ENCODE measurements around the gene CARS1.

The CARS1 gene

DNA sequence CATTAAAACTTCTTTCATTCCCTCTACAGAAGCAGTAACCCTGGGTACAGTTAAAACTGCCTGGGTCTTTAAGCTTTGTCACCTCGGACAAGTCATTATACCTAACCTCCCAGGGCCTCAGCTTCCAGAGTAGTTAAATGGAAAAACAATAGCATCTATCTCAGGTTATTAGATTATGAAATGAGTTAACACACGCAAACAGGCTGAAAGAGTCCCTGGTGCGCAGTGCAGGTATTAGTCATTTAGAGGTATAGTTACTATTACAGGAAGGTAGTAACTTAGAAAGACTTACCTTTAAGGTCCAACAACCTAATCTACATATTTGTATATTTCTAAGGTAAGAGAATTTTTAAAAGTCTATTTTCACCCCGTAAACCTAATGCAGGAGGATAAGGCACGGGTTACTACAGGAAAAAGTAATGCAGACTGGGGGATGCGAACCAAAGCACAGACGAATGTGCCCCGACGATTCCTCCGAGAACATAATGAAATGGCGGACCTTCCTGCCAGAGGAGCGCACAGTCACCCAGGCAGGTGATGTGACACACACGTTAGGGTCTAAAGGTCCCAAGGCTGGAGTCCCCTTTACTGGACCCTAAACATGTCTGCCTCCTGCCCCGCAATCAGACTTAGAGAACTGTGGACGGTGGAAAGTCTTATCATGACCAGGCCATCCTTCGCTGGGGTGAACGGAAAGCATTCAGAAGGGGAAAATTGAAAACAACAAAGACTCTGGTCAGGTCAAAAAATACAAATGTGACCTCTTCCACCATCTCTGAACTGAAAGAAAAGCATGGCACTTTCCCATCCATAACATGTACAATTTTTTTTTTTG lies 66.4 kb downstream of the CARS1 start:
- peak; percentile 46 for DNase-seq

DNA sequence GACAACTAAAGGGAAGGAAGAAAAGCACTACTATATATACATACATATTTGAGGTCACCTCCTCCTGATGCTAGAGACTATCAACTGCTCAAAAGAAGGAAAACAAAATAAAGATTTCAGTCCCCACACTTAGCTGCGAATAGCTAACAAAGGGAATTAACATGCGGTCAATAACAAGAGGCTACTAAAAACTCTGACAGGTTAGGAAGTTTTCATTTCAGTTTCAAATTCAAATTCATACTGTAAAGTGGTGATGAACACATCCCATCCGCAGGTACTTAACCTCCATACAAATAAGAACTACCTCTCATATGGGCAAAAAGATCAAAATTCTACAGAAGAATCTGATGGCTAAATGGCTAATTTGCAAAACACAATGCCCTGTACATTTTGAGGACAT lies 67.7 kb downstream of the CARS1 start:
- no peak for DNase-seq

DNA sequence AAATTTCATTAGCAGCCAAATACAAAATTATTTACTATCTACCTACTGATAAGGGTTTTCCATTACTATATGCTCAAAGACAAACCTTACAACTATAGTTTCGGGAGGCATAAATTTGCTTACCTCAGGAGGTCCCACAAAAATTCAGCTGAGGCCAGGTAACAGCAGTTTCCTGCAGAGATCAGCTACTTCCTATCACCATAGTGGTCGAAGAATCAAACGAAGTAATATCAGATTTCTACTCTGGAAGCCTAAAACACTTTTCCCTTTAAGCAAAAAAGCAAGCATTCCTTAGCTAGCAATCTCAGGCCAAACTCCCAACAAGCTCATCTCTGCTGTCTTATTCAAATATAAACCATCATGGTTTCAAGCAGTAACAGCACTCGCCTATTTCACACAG lies 68.2 kb downstream of the CARS1 start:
- no peak for DNase-seq

DNA sequence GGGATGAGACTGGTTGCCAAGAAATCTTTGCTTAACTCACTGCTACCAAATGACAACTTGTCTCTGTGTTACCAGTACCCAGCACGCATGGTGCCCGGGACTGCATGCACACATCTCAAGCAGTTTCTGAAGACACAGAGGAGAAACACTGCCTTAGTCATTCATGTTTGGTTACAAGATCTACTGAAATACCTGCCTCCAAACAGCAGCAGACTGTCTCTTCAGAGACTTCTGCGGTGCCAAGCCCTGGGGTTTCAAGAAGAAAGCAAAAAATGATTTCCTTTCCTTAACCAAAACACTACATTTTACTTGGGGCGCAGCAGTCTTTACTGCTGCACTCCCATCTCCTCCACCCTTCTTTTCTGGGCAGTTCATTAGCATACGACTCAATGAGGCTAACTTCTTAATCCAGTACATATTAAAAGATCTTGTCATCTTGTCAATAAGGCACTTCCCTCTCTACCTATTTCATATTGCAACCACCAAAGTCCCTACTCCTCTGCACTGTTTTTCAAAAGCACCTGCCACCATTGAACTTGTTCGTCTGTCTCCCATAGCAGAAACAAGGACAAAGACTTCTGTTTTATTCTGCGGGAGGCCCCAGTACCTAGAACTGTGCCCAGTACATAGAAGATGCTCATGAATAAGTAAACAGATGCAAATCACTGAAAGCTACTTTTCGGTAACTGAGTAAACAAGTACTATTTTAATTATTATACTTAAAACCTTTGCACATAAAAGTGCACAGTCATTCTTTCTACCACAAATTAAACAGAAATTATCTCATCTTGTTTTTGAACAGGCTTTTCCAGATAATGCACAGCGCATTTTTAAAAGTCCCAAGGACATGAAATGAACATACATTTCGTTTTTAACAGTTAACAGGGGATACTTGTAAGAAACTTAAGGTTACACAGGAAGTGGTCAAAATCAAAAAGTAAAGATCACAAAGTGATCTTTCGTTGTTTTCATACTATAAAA lies 69.1 kb downstream of the CARS1 start:
- DNase-seq = peak; percentile 41

DNA sequence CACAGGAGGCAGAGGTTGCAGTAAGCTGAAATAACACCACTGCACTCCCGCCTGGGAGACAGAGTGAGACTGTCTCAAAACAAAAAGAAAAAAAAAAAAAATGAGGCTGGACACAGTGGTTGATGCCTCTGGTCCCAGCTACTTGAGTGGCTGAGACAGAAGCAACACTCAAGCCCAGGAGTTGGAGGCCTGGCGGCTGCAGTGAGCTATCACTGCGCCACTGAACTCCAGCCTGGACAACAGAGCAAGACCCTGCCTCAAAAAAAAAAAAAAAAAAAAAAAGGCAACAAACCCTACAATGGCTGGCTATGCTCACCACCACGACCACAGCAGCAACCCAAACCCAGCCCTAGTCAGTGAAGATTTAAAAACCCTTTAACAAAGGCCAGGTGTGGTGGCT lies 73.3 kb downstream of the CARS1 start:
- no peak for DNase-seq

DNA sequence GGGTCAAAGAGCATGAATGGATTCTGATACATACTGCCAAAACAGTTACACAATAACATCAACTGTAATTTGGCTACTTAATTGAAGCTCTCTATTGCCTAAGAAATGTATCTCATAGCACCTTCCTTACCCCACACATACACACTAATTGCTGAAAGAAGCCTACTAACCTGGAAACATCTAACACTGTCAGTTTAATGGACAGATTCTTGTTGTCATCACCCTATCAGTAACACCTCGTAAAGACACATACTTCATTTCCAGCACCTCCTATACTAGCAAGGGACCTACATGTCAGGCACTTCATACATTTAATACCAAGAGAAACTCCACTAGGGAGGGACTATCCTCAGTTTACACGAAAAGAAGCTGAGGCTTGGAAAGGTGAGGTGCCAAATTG lies 75.0 kb downstream of the CARS1 start:
- no peak for DNase-seq

DNA sequence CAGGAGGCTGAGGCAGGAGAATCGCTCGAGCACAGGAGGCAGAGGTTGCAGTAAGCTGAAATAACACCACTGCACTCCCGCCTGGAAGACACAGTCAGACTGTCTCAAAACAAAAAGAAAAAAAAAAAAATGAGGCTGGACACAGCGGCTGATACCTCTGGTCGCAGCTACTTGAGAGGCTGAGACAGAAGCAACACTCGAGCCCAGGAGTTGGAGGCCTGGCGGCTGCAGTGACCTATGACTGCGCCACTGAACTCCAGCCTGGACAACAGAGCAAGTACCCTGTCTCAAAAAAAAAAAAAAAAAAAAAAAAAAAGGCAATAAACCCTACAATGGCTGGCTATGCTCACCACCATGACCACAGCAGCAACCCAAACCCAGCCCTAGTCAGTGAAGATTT lies 76.1 kb downstream of the CARS1 start:
- no peak for DNase-seq

DNA sequence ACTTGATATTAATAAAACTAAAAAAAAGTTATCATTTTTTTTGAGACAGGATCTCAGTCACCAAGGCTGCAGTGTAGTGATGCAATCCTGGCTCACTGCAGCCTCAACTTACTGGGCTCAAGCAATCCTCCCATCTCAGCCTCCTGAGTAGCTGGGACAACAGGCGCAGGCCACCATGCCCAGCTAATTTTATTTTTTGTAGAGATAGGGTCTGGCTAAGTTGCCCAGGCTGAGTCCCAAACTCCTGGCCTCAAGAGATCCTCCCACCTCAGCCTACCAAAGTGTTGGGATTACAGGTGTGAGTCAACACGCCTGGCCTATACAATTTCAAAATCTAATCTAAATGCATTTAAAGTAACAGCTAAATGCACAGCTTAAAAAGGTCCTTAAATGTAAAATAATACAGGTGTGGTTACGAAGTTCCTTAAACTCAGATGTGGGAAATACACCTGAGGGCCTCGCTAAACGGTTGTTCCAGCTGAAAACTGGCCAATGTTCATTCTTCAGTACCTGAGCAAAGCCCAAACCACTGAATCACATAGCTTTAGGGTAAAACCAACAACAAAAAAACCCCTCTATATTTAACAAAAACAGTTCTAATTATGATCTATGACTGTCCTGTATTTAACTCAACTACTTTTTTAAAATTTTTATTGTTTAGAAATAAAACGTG lies 76.9 kb downstream of the CARS1 start:
- no peak for DNase-seq

DNA sequence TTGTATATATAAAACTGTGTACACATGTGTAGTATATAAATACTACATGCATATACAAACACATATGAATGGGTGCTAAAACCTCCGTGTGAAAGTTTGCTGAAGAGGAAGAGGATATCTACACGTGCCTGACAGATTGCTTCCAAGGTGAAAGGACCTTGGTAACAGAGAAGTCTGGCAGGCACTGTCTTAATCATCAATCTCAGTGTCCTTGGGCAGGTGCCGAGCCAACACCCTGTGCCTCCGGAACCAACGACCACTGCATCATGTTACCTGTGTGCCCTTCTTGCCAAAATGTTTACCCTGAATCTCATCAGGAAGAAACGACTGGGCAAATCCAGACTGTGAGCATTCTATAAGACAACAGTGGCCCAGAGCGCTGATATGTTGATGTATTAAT lies 80.1 kb downstream of the CARS1 start:
- DNase-seq = no peak

DNA sequence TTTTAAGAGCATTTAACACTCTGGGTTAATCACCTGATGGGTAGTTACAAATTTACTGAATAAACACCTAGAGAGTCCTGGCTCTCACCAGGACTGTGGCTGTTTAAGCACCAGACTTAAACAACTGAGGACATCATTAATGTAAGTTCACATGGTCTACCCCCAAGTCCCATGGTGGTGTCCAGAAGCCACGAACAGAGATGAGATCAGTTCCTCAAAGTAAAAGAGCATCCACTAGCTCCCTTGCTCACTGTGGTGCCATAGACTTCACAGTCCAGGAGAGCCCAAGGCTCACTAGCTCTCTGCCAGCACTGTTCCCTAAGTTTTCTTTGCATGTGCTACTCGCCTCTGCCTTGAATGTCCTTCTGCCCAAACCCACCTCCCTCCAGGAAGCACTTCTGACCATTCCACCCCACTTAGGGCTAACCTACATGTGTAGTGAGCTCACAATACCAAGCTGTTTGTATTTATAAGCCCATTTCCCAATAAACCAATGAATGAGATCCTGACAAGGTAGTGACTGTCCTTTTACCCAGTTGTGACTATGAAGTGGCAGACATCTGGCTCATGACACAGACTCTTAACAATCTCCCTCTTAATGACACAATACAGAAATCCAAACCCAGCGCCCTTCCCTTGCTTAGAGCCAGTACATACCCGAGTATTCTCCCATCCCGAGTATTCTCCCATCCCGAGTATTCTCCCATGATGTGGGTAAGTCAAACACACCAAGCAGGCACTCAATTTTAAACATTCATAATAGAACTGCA lies 80.7 kb downstream of the CARS1 start:
- no peak for DNase-seq

DNA sequence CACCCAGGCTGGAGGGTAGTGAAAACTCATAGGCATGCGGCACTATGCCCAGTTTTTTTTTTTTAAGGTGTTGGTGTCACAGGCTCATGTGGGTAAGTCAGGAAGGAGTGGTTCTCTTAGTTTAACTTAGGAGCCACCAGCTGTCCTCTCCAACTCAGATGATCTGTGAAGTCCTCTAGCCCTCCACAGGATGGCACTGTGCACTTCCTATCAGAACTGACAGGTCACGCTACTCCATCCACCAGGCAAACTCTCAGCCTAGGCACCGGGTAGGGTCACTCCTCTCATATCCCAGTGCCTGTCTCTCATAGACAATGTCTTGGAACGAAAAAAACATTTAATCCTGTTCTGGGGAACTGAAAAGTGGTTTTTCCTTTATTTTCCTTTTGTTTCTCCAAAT lies 81.6 kb downstream of the CARS1 start:
- peak; percentile 32 for DNase-seq

DNA sequence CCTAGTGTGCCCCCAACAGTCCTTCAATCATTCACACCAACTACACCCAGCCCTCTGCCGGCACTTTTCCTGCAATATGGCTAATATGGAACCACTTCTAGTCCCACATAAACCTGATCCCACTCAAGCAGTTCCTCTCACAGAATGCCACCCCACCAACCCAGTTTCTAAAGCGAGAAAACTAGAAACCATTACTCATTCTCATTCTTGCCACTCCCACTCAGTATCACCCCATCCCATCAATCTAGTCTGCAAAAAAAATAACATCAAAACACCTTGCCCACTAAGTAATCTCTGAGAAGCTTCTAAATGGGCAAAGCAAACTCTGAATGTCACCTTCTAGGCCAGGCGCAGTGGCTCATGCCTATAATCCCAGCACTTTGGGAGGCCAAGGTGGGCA lies 83.0 kb downstream of the CARS1 start:
- DNase-seq = no peak

DNA sequence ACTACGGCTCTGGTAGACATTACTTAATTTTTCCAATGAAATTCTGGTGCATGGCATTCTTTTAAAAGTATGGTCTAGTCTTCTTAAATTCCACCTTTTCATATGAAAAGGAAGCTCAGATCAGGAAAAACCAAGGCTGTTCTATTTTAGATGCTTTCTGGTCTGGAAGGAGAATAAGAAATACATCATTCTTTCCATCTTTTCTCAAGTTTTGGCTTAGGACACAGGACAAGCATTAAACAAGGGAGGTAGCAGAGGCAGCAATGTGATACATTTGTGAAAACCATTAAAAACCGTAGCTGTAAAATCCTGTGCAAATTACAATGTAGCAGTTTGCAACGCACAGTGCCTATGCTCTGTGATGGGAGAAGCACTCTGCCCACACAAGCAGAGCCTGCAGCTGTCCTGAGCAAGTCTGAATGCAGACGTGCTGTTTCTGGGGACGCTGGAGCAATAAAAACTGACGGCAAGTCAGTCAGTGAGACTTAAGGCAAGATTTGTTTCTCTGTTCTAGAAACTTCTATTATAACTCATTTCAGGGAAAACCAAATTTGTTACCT lies 88.8 kb downstream of the CARS1 start:
- DNase-seq = no peak

DNA sequence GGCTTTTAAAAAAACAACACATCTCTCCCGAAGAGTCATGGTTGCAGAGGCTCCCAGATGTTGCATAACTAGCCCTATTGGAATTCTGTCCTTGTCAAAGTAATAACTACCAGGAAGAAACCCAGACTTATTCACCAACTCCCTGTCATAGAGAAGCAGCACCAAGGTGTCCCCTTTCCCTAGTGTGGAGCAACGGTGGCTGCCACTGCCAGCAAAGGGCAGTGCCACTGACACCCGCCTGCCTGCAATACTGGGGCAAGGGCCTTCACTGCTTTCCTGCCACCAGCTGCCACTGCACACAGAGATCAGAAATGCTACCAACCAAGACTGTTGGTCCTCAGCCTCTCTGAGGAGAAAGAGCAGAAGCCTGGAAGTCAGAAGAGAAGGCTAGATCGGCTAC lies 92.4 kb downstream of the CARS1 start:
- DNase-seq = no peak

DNA sequence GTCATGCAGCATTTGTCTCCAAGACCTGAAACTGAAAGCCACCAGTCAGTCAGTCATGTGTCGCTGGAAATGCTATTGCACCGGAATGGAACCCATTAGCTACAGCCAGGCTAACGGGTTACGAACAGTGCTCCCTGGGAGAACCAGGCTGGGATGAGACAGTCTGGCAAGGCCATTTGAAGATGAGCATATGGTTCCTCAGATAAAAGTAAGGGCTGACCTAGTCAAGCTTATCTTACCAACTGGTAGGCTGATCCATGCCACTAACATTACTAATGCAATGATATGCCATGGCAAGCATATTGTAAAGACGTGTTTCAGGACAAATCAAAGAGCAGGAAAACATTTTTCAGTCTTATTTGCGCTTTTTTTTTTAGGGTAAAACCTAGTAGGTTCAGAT lies 93.5 kb downstream of the CARS1 start:
- no peak for DNase-seq

DNA sequence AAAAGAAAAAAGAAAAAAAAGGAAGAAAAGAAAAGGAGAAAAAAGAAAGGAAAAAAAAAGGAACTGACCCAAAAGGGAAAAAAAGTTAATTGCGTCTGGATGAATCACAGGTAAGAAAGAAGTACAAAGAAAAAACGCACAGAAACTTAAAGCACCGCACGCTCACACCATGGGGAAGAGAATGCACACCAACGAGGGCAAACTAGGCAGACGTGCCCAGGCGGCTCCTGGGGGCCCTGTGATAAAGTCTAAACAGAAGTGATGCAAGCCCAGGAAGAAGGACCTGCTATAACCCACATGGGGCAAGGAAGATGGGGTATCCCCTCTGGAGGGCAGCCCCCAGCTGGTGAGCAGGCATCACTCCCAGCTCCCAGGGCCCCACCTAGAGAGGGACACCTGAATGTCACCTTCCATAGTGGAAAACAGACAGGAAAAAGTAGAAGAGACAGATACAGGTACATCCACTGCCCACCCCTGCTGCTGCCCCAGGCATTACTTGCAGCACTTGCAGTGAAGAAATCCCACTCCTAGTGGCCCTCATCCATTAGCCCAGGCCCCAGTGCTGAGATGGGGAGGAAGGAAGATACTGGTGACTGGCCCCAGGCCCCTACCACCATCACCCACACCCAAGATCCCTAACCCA lies 94.0 kb downstream of the CARS1 start:
- DNase-seq = no peak

DNA sequence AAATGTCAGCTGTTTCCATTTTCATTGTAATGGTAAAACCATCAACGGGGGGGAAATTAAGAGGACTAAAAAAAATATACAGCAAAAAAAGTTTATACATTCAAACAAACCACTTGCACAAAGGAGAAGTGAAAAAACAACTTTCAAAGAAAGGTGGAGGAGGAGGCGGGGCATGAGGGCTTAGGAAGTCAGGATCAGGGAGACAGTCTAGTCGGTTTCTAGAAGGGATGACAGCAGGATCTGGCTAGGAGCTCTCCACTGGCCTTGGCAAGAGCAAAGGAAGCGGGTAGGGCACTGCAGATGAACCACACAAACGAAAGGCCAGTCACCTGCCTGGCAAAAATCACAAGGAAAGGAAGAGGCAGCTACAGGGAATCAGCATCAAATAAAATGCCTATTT lies 96.1 kb downstream of the CARS1 start:
- no peak for DNase-seq

DNA sequence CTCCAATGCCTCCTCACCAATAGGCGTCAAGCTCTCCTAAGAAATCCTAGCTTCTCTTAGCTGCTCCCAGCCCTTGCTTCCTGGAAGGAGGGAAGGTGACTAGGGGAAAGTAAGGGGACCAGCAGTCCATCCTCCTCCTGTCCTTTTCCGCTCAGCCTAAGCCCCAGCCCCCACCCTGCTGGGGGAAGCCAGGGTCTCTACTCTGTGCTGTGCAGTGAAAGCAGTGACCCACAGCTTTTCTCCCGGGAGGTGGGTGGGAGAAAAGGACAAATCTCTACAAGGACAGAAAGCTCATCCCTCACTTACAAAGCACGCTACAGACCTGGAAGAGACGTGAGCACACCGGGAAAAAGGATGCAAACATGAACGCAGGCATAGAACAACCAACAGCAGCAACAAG lies 97.1 kb downstream of the CARS1 start:
- no peak for DNase-seq

DNA sequence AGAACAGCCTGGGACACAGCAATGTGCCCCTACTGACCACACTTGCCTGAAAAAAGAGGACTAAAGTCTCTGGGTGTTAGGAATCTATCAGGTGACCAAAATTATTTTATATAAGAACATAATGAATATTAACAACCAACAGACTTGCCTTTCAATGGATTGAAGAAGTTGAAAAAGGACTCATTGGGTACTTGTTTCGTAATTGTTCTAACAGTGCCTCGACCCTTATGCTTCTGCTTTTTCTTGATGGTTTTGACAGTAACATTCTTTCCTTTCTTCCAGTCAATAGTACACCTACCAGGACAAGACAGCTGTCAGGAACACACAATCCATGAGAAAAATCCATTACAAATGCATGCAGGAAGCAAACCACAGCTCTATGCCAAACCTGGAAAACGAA lies 99.0 kb downstream of the CARS1 start:
- no peak for DNase-seq

DNA sequence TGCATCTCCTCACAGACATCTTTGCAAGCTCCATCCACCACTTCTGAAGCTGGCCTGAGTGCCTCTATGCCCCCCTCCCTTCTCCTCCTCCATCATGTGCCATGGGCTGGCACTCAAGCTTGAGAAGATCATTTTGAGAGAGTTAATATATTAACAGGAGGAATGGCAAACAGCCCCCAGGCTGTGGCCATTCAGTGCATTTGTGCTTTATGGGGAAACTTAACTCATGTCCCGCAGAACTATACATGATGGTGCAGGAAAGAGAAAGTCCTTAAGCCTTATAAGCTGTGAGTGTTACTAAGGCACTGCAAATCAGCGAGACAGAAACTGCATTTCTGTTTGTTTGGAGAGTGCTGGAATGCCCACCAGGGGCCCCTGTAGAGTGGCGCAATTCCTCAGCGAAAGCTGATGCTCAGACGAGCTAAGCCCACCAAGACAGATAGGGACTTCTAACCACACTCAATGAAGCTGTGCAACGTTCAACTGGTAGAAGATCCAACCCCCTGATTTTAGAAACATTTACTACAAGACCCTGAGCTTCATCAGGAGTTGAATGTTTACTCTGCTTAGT lies 101.2 kb downstream of the CARS1 start:
- DNase-seq = no peak

DNA sequence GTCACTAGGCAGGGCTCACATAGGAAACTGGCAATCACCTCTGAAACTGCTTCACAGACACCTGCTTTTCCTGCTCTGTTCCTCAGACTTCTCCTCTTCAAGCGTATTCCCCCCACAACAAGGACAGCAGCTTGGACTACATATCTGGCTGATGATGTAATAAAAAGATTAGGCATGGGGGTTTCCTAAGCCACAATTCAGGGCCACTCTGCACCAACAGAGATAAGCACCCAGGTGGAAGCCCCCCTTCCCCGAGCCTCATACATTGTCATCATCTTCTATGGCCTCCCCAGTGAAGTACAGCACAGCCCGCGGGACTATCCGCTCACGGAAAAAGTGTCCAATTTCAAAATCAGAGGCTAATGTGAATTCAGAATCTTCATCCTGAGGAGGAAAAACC lies 103.0 kb downstream of the CARS1 start:
- no peak for DNase-seq

DNA sequence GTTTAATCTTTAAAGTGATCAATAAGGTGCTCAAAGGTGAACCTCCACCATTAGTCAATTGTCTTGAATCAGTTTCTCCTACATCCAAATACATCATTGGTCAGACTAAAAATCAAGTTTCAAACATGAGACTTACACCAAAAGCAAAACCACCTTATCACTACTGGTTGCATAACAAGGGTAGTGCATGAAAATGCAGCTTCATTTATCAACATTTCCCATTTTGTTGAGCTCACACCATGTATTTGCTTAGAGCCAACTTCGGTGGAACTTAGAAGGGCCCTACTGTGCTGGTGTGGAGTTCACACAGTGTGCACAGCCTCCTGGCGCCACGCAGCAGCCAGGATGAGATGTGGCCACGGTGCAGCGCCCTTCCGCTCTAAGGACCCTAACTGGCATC lies 104.9 kb downstream of the CARS1 start:
- DNase-seq = no peak

Measured in stimulated activated CD4-positive, alpha-beta T cell treated with anti-CD3 and anti-CD28 coated beads, Interleukin-4, amount 100 ng/mL, for 1 hour (primary cell).